Sigmoid colon (tissue), 7 donors: ENCODE results near the gene PTPN14. TPM values are rescaled to one million over a fixed set of nuclear protein-coding genes. Genes with fewer than 3 reads are reported as not detected.

Experiments used
- DNase-seq: peaks from one replicate; pipeline ENCODE4 v3.0.0-alpha.2; 2019
- H3K27ac ChIP-seq, 4 donors: fragments of 200-600 bp; sonication (generic); one replicate each; pipeline ENCODE4 v1.5.1; 2016 to 2019; ENCODE audit warnings: mild to moderate bottlenecking in 1 of 4
- H3K27me3 ChIP-seq, 3 donors: fragments of 200-600 bp; sonication (generic); one replicate each; pipeline ENCODE4 v1.5.1; 2019; ENCODE audit warnings: mild to moderate bottlenecking in 1 of 3
- H3K36me3 ChIP-seq, 4 donors: fragments of 200-600 bp; sonication (generic); one replicate each; pipeline ENCODE4 v1.5.1; 2016 to 2019
- H3K4me1 ChIP-seq, 4 donors: fragments of 200-600 bp; sonication (generic); one replicate each; pipeline ENCODE4 v1.5.1; 2017 to 2019
- H3K4me3 ChIP-seq, 4 donors: fragments of 200-600 bp; sonication (generic); one replicate each; pipeline ENCODE4 v1.5.1; 2017 to 2019; ENCODE audit warnings: mild to moderate bottlenecking in 2 of 4, moderate library complexity in 1 of 4
- H3K9me3 ChIP-seq, 4 donors: fragments of 200-600 bp in 3 of 4; sonication (generic) in 3 of 4; one replicate each; pipeline versions ENCODE4 v1.5.1 to v1.6.1; 2013 to 2019
- CTCF ChIP-seq, 4 experiments: fragments of 450-650 bp in 3 of 4; fragments of 200-600 bp in 1 of 4; IDR thresholded peaks; one replicate each; pipeline ENCODE4 v1.5.1; 2016 to 2019; ENCODE audit warnings: antibody characterized with exemption in 4 of 4, mild to moderate bottlenecking in 3 of 4, moderate library complexity in 2 of 4
- EP300 ChIP-seq, 4 donors: sonication (generic); formaldehyde crosslinking; IDR thresholded peaks; one replicate each; pipeline ENCODE4 v1.6.1; 2017; ENCODE audit warnings: antibody characterized with exemption in 4 of 4
- POLR2A ChIP-seq, 2 donors: fragments of 450-650 bp; IDR thresholded peaks; one replicate each; pipeline ENCODE4 v1.6.1; 2016; ENCODE audit warnings: antibody characterized with exemption in 2 of 2, mild to moderate bottlenecking in 2 of 2, moderate library complexity in 2 of 2
- POLR2AphosphoS5 ChIP-seq, 4 donors: sonication (generic); formaldehyde crosslinking; IDR thresholded peaks; one replicate each; pipeline ENCODE4 v1.6.1; 2017; ENCODE audit warnings: antibody characterized with exemption in 4 of 4
- WGBS, 2 donors: extraction: QIAGEN DNeasy Blood & Tissue Kit; methylation state at CpG; one replicate each; pipeline ENCODE4 v1.1.7; 2013; 5-methylcytosine and 5-hydroxymethylcytosine counted together
- intact Hi-C: fragments of 100-400 bp; cut with DNase I; formaldehyde crosslinking; loops from one replicate; pipeline ENCODE4 v1.15.1; 2023
- polyA plus RNA-seq, 3 donors: library from polyadenylated mRNA; stranded (reverse); fragments of 200-250 nt; gene quantifications; one replicate each; pipeline ENCODE4 v1.2.3, GENCODE V29; 2013
- total RNA-seq, 4 donors: library from RNA; depleted of rRNA; stranded (reverse); fragments of >200 nt; gene quantifications; one replicate each; pipeline ENCODE4 v1.1.0, GENCODE V29; 2016
- donor health status: healthy with polysubstance abuse.
- donor health status: Bipolar disorder and iron deficiency.
- donor health status: healthy.

Gene PTPN14
- total and polyA plus RNA-seq, 7 donors = 0.46 to 35.5 (median 20.1) TPM

- peaks cover 0 to 24% (median 18%) of the 10 kb centered on the region in 4 donors for H3K4me1 ChIP-seq
- no peak overlapping the region for H3K4me3 ChIP-seq
- H3K9me3 ChIP-seq = no peaks in the 10 kb centered on the region
- no peaks in the 10 kb centered on the region for H3K27me3 ChIP-seq
- no peaks in the 10 kb centered on the region for H3K36me3 ChIP-seq
- intact Hi-C loops = no loop called here
- 92 to 94% methylated on average over 30 of the region's 30 CpGs for WGBS, 2 donors
- no peak overlapping the region for H3K27ac ChIP-seq
- no peak for DNase-seq
- TF ChIP-seq EP300 (IDR thresholded peaks at IDR 0.05) = no peak
- TF ChIP-seq POLR2AphosphoS5 (IDR thresholded peaks at IDR 0.05) = no peak
- TF ChIP-seq CTCF (IDR thresholded peaks at IDR 0.05) = no peak
- TF ChIP-seq POLR2A (IDR thresholded peaks at IDR 0.05) = no peak
These were observed 86.7 kb downstream of the PTPN14 start for GRCh38 chr1:214464445-214465287.

DNA sequence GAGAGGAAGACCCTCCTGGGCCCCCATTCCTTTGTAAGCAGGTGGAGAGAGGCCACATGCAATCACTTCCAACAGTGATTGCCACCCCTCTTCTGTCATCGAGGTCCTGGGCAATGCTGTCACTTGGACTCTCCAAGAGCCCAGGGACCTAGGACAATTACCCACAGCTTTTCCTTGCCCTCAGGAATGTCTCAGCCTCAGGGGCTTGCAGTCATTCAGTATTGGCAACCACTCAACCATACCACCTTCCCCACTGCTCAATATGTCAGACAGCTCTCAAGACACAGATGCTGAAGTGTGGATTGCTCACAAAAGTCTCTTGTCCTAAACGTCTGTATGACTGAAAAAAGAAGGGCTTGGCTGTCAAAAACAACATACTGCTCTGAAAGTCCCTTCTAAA lies 87.8 kb downstream of the PTPN14 start:
- DNase-seq = no peak
- intact Hi-C loops = no loop called here
- no peak overlapping the region for H3K27ac ChIP-seq
- no peak overlapping the region for H3K4me3 ChIP-seq
- H3K4me1 ChIP-seq = peaks cover 0 to 17% (median 17%) of the 10 kb centered on the region in 4 donors
- no peaks in the 10 kb centered on the region for H3K27me3 ChIP-seq
- WGBS, 2 donors = 71 to 82% methylated on average over 2 of the region's 2 CpGs
- no peaks in the 10 kb centered on the region for H3K36me3 ChIP-seq
- no peaks in the 10 kb centered on the region for H3K9me3 ChIP-seq
- TF ChIP-seq CTCF (IDR thresholded peaks at IDR 0.05) = no peak
- TF ChIP-seq EP300 (IDR thresholded peaks at IDR 0.05) = no peak
- no peak for TF ChIP-seq POLR2A (IDR thresholded peaks at IDR 0.05)

DNA sequence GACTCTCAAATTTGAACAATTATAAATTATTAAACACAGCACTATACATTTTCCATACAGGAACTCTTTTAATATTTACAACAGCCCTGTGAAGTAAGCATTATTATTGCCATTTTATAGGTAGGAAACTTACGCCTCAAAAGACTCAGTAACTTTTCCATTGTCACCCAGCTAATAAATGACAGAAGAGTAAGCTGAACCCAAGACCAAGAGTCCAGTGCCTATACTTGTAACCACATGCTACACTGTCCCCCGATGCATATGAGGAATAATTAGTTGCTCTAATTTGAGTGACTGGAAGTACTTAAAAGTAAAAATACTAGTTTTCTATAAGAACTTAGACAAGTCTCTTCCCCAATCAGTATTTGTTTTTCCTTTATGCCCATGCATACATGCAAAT lies 88.5 kb downstream of the PTPN14 start:
- intact Hi-C loops = no loop called here
- no peak for DNase-seq
- peaks cover 0 to 17% (median 16%) of the 10 kb centered on the region in 4 donors for H3K4me1 ChIP-seq
- H3K27ac ChIP-seq = no peak overlapping the region
- WGBS, 2 donors = 93 to 96% methylated on average over 2 of the region's 2 CpGs
- H3K36me3 ChIP-seq = no peaks in the 10 kb centered on the region
- no peaks in the 10 kb centered on the region for H3K9me3 ChIP-seq
- no peak overlapping the region for H3K4me3 ChIP-seq
- no peaks in the 10 kb centered on the region for H3K27me3 ChIP-seq
- TF ChIP-seq EP300 (IDR thresholded peaks at IDR 0.05) (no peak), POLR2AphosphoS5 (IDR thresholded peaks at IDR 0.05) (no peak), POLR2A (IDR thresholded peaks at IDR 0.05) (no peak), CTCF (IDR thresholded peaks at IDR 0.05) (no peak)

DNA sequence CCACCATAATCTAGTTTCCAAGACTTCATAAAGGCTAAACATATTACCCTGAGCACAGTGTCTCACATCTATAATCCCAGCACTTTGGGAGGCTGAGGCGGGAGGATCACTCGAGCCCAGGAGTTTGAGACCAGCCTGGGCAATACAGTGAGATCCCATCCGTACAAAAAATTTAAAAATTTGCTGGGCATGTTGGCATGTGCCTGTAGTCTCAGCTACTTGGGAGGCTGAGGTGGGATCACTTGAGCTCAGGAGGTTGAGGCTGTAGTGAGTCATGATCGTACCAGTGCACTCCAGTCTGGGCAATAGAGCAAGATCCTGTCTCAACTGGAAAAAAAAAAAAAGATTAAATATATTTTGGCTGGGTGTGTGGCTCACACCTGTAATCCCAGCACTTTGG lies 90.1 kb downstream of the PTPN14 start:
- Histone ChIP-seq H3K4me3 (no peak overlapping the region), H3K4me1 (peaks cover 0 to 13% (median 6%) of the 10 kb centered on the region in 4 donors), H3K9me3 (no peaks in the 10 kb centered on the region), H3K27me3 (no peaks in the 10 kb centered on the region), H3K36me3 (no peaks in the 10 kb centered on the region), H3K27ac (no peak overlapping the region)
- intact Hi-C loops = no loop called here
- 95% methylated on average over 4 of the region's 4 CpGs for WGBS, 2 donors
- TF ChIP-seq EP300 (IDR thresholded peaks at IDR 0.05) = no peak
- TF ChIP-seq POLR2A (IDR thresholded peaks at IDR 0.05) = no peak
- no peak for TF ChIP-seq POLR2AphosphoS5 (IDR thresholded peaks at IDR 0.05)
- no peak for TF ChIP-seq CTCF (IDR thresholded peaks at IDR 0.05)
- no peak for DNase-seq
